Upper lobe of right lung (tissue), 1 donor: ENCODE measurements around the gene IGLL1. TPM values are rescaled to one million over a fixed set of nuclear protein-coding genes. Genes with fewer than 3 reads are reported as not detected.
"Not testable (repeated sequence)": the region's sequence is repeated elsewhere in the genome, so short reads cannot be mapped to it uniquely, and the experiment has no call there.

Experiments used
- ATAC-seq: fragments of 200-7000 bp; cut with Tn5 transposase; one replicate; pipeline ENCODE4 v1.9.1; 2020; ENCODE audit warnings: mild to moderate bottlenecking, moderate library complexity
- DNase-seq: peaks from one replicate; pipeline ENCODE4 v3.0.0-alpha.2; 2020
- H3K27ac ChIP-seq: fragments of 200-600 bp; one replicate; pipeline ENCODE4 v1.8.0; 2022
- H3K27me3 ChIP-seq: fragments of 200-600 bp; one replicate; pipeline ENCODE4 v1.8.0; 2022; ENCODE audit warnings: mild to moderate bottlenecking
- H3K36me3 ChIP-seq: fragments of 200-600 bp; one replicate; pipeline ENCODE4 v1.8.0; 2022
- H3K4me1 ChIP-seq: fragments of 200-600 bp; one replicate; pipeline ENCODE4 v1.8.0; 2022
- H3K4me3 ChIP-seq: fragments of 200-600 bp; one replicate; pipeline ENCODE4 v1.8.0; 2022; ENCODE audit warnings: mild to moderate bottlenecking
- H3K9me3 ChIP-seq: fragments of 200-600 bp; one replicate; pipeline ENCODE4 v1.8.0; 2022
- intact Hi-C: fragments of 100-400 bp; cut with DNase I; formaldehyde crosslinking; loops from one replicate; pipeline ENCODE4 v1.11.0; 2022
- total RNA-seq: library from RNA; stranded (reverse); fragmentation: NEBNext Ultra II Directional; extraction: Animal tissue kit (Norgen Biotek cat#: 25700); gene quantifications from one replicate; pipeline ENCODE4 v1.2.1, GENCODE V29; 2021
- TF ChIP-seq, protein P1 (sequence below): fragments of 200-600 bp; IDR thresholded peaks from one replicate; pipeline ENCODE4 v1.8.0; 2022; ENCODE audit warnings: antibody characterized with exemption
- donor health status: DM: no; HTN: yes; CAD: no; lungs with severe emphysema.

The IGLL1 gene
- total RNA-seq, 1 donor from 2014 or later: not detected

DNA sequence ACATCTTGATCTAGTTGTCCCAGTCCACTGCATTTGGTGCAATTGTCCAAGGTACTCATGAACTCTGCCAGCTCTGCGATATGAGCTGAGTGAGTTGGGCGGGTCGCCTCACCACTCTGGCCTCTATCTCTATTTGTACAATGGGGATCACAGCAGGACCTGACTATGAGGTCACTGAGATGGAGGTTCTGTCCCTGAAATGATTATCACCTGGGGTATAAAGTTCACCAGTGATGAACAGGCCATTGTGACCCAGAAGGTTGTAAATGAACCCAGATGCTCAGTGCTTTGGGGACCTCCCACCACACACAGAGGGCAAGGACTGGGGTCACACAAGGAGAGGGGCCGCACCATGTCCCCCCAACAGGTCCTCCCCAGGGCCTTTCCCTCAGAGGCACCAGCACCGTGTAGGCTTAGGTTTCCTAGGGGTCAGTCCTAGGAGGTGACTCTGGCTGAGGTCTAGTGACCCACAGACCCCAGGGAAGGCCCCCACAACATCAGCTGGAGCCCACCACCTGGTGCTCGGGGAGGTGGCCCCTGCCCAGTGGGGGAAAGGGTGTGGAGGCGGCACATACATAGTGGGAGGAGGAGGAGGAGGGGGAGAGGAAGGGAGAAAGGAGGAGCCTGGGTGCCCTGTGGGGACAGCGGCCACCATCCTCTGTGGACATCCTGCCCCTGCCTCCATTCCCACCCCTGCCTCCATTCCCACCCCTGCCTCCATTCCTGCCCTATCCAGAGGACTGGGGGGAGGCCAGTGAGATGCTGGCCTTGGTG, 25.0 kb upstream of the IGLL1 start:
- Histone ChIP-seq H3K4me3 (no peak overlapping the region), H3K27ac (no peak overlapping the region), H3K36me3 (no peaks in the 10 kb centered on the region), H3K9me3 (no peaks in the 10 kb centered on the region), H3K27me3 (no peaks in the 10 kb centered on the region), H3K4me1 (no peaks in the 10 kb centered on the region)
- TF ChIP-seq, protein P1, sequence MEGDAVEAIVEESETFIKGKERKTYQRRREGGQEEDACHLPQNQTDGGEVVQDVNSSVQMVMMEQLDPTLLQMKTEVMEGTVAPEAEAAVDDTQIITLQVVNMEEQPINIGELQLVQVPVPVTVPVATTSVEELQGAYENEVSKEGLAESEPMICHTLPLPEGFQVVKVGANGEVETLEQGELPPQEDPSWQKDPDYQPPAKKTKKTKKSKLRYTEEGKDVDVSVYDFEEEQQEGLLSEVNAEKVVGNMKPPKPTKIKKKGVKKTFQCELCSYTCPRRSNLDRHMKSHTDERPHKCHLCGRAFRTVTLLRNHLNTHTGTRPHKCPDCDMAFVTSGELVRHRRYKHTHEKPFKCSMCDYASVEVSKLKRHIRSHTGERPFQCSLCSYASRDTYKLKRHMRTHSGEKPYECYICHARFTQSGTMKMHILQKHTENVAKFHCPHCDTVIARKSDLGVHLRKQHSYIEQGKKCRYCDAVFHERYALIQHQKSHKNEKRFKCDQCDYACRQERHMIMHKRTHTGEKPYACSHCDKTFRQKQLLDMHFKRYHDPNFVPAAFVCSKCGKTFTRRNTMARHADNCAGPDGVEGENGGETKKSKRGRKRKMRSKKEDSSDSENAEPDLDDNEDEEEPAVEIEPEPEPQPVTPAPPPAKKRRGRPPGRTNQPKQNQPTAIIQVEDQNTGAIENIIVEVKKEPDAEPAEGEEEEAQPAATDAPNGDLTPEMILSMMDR: no peak
- no peak for DNase-seq
- no peak for ATAC-seq
- intact Hi-C loops: no loop called here

DNA sequence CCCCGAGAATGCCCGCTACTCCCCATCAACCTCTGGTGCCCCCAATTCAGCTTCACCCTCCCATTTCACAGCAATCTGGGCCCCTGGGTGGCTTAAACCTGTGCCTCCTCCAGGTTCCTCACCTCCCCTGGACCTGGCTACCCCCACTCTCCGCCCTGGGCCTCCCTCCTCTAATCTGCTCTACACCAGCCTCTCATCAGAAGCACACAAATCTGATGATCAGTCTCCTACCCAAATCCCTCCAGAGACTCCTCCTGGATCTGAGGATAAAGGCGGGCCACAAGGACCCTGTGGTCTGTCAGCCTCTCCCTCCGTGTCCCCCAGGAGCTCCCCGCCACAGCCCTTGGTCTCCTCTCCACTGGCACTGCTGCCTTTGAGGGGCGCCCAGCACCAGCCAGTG, 23.2 kb upstream of the IGLL1 start:
- intact Hi-C loops: no loop called here
- TF ChIP-seq, protein P1: no peak
- Histone ChIP-seq H3K4me1 (no peaks in the 10 kb centered on the region), H3K36me3 (no peaks in the 10 kb centered on the region), H3K27ac (no peak overlapping the region), H3K9me3 (no peaks in the 10 kb centered on the region), H3K27me3 (no peaks in the 10 kb centered on the region), H3K4me3 (no peak overlapping the region)
- no peak for DNase-seq
- ATAC-seq: no peak

- DNase-seq: no peak
- Histone ChIP-seq H3K27ac (no peak overlapping the region), H3K27me3 (no peaks in the 10 kb centered on the region), H3K4me1 (no peaks in the 10 kb centered on the region), H3K36me3 (no peaks in the 10 kb centered on the region), H3K4me3 (no peak overlapping the region), H3K9me3 (no peaks in the 10 kb centered on the region)
- TF ChIP-seq, protein P1: no peak
- no peak for ATAC-seq
- intact Hi-C loops: no loop called here
These were observed 18.9 kb upstream of the IGLL1 start for GRCh38 chr22:23598805-23599518.

DNA sequence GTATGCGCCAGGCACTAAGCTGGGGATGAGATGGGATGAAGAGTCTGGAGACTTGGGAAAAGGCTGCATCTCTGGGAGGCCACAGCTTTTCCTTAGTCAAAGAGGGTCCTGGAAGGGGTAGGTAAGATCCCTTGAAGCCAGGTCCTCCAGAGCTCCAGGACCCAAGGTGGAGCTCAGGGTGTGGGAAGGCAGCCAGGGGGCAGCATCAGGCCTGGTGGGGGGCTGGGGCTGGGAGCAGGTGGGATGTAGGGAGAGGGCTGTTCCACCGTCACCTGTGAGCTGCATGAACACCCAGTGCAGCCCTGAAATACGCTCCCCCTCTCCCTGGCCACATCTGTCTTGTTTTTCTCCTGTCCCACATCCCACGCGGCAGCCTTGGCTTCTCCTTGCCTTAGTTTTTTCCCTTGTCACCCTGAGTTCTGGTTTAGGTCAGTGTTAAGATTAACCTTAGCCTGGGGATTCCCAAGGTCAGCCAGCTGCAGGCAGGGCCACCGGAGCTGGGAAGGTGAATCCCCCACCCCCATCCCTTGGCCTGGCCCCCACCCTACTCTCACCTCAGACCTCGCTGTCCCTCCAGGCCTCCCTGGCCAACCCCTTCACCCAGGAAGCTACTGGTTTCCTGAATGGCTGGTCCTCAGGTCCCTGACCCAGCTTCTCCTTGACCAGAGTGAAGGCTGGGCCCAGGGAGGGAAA, 17.6 kb upstream of the IGLL1 start:
- peak; percentile 38 for ATAC-seq
- DNase-seq, H3K4me3 ChIP-seq, H3K27me3 ChIP-seq, H3K27ac ChIP-seq, H3K9me3 ChIP-seq, H3K36me3 ChIP-seq, intact Hi-C loops, H3K4me1 ChIP-seq: not testable (repeated sequence)

- H3K4me3 ChIP-seq, ATAC-seq, H3K4me1 ChIP-seq, H3K9me3 ChIP-seq, DNase-seq, H3K36me3 ChIP-seq, intact Hi-C loops, H3K27me3 ChIP-seq, H3K27ac ChIP-seq: not testable (repeated sequence)
These were observed 15.8 kb upstream of the IGLL1 start for GRCh38 chr22:23595904-23596303.

- no peaks in the 10 kb centered on the region for H3K9me3 ChIP-seq
- H3K27me3 ChIP-seq: no peaks in the 10 kb centered on the region
- H3K36me3 ChIP-seq: no peaks in the 10 kb centered on the region
- H3K4me3 ChIP-seq: no peak overlapping the region
- DNase-seq: no peak
- TF ChIP-seq, protein P1: no peak
- no peak for ATAC-seq
- intact Hi-C loops: no loop called here
- no peaks in the 10 kb centered on the region for H3K4me1 ChIP-seq
- H3K27ac ChIP-seq: no peak overlapping the region
These were observed 11.8 kb upstream of the IGLL1 start for GRCh38 chr22:23591846-23592245.
